GM23338 (cell line): ENCODE data around the gene PTPRN2. TPM values are rescaled to one million over a fixed set of nuclear protein-coding genes. Genes with fewer than 3 reads are reported as not detected.

Source experiments
- ATAC-seq: fragments of 200-7000 bp; cut with Tn5 transposase; 3 replicates; pipeline ENCODE4 v1.9.1; 2020
- DNase-seq: peaks from one replicate; pipeline ENCODE4 v3.0.0-alpha.2; 2015; ENCODE audit warnings: low spot score
- H2AFZ ChIP-seq: fragments of 200-600 bp; sonication (generic); 2 replicates; pipeline ENCODE4 v1.8.0; 2016; ENCODE audit warnings: antibody characterized with exemption, mild to moderate bottlenecking, moderate library complexity
- H3F3A ChIP-seq: fragments of 200-600 bp; sonication (generic); replicated peaks from 2 replicates; pipeline ENCODE4 v1.8.0; 2017; ENCODE audit warnings: antibody characterized with exemption, mixed run types, low read depth
- H3K27ac ChIP-seq: fragments of 200-600 bp; sonication (generic); 2 replicates; pipeline ENCODE4 v1.6.1; 2016; ENCODE audit warnings: low read depth
- H3K27me3 ChIP-seq: fragments of 200-600 bp; sonication (generic); 2 replicates; pipeline ENCODE4 v1.8.0; 2016; ENCODE audit warnings: mild to moderate bottlenecking, mixed run types, moderate library complexity; ENCODE audit not compliant: insufficient read depth
- H3K36me3 ChIP-seq: fragments of 200-600 bp; sonication (generic); 2 replicates; pipeline ENCODE4 v1.8.0; 2016; ENCODE audit warnings: mild to moderate bottlenecking; ENCODE audit not compliant: insufficient read depth
- H3K4me1 ChIP-seq: fragments of 200-600 bp; sonication (generic); 2 replicates; pipeline ENCODE4 v1.8.0; 2016; ENCODE audit warnings: mild to moderate bottlenecking, moderate library complexity; ENCODE audit not compliant: insufficient read depth
- H3K4me2 ChIP-seq: fragments of 200-600 bp; sonication (generic); 2 replicates; pipeline ENCODE4 v1.7.1; 2017; ENCODE audit warnings: mixed run types
- H3K4me3 ChIP-seq: fragments of 200-600 bp; sonication (generic); 2 replicates; pipeline ENCODE4 v1.6.1; 2016; ENCODE audit warnings: mixed run types
- H3K79me2 ChIP-seq: fragments of 200-600 bp; sonication (generic); replicated peaks from 2 replicates; pipeline ENCODE4 v1.8.0; 2017; ENCODE audit warnings: mild to moderate bottlenecking; ENCODE audit not compliant: insufficient read depth
- H3K9me2 ChIP-seq: fragments of 200-600 bp; sonication (generic); 2 replicates; pipeline ENCODE4 v1.8.0; 2017; ENCODE audit not compliant: insufficient read depth
- H4K20me1 ChIP-seq: fragments of 200-600 bp; sonication (generic); replicated peaks from 2 replicates; pipeline ENCODE4 v1.8.0; 2017; ENCODE audit warnings: mild to moderate bottlenecking; ENCODE audit not compliant: insufficient read depth
- H3K27ac Mint-ChIP-seq: 2 replicates; pipeline ENCODE4 v1.8.0; 2020; ENCODE audit warnings: inconsistent platforms, mild to moderate bottlenecking, moderate library complexity, mixed read lengths
- H3K27me3 Mint-ChIP-seq: 3 replicates; pipeline ENCODE4 v1.8.0; 2022; ENCODE audit warnings: low read depth, mild to moderate bottlenecking, moderate library complexity, mixed read lengths, inconsistent platforms; ENCODE audit not compliant: insufficient read depth, poor library complexity
- H3K36me3 Mint-ChIP-seq: 3 replicates; pipeline ENCODE4 v1.8.0; 2021; ENCODE audit warnings: low read depth, mild to moderate bottlenecking, inconsistent platforms, moderate library complexity, mixed read lengths
- H3K4me1 Mint-ChIP-seq: 3 replicates; pipeline ENCODE4 v1.8.0; 2020; ENCODE audit warnings: mild to moderate bottlenecking, inconsistent platforms, mixed read lengths
- H3K4me3 Mint-ChIP-seq: 3 replicates; pipeline ENCODE4 v1.8.0; 2021; ENCODE audit warnings: moderate library complexity, mild to moderate bottlenecking, inconsistent platforms, mixed read lengths
- H3K9me3 Mint-ChIP-seq: 3 replicates; pipeline ENCODE4 v1.8.0; 2020; ENCODE audit warnings: moderate library complexity, mild to moderate bottlenecking, inconsistent platforms, mixed read lengths
- CREB1 ChIP-seq: fragments of 250-450 bp; sonication (Bioruptor Pico); IDR thresholded peaks from 2 replicates; pipeline ENCODE4 v1.5.0; 2020; ENCODE audit warnings: low read depth, mild to moderate bottlenecking, moderate library complexity
- CTCF ChIP-seq, 2 experiments: fragments of 200-600 bp in 1 of 2; sonication (generic) in 1 of 2; conservative IDR thresholded peaks; 2 replicates each; pipeline versions ENCODE4 v1.5.1 to v1.6.1; 2016 to 2017; ENCODE audit warnings: antibody characterized with exemption in 2 of 2, low read depth in 2 of 2, mild to moderate bottlenecking in 2 of 2, moderate library complexity in 1 of 2
- ETS1 ChIP-seq: IDR thresholded peaks from 2 replicates; pipeline ENCODE4 v1.6.1; 2016; ENCODE audit warnings: antibody characterized with exemption
- EZH2 ChIP-seq: fragments of 200-600 bp; sonication (generic); IDR thresholded peaks from one replicate; pipeline ENCODE4 v1.8.0; 2017; ENCODE audit warnings: antibody characterized with exemption, mild to moderate bottlenecking, low read depth; ENCODE audit not compliant: unreplicated experiment
- EZH2phosphoT487 ChIP-seq: fragments of 200-600 bp; sonication (generic); IDR thresholded peaks from one replicate; pipeline ENCODE4 v1.8.1; 2018; ENCODE audit warnings: antibody characterized with exemption; ENCODE audit not compliant: unreplicated experiment
- JUNB ChIP-seq: IDR thresholded peaks from one replicate; pipeline ENCODE4 v1.6.1; 2016; ENCODE audit warnings: antibody characterized with exemption; ENCODE audit not compliant: unreplicated experiment
- NANOG ChIP-seq: IDR thresholded peaks from 2 replicates; pipeline ENCODE4 v1.6.1; 2016; ENCODE audit warnings: antibody characterized with exemption, borderline replicate concordance
- POLR2AphosphoS5 ChIP-seq: IDR thresholded peaks from 2 replicates; pipeline ENCODE4 v1.6.1; 2016; ENCODE audit warnings: antibody characterized with exemption, low read depth
- REST ChIP-seq: IDR thresholded peaks from one replicate; pipeline ENCODE4 v1.6.1; 2018; ENCODE audit warnings: antibody characterized with exemption; ENCODE audit not compliant: unreplicated experiment
- STAT1 ChIP-seq: IDR thresholded peaks from one replicate; pipeline ENCODE4 v1.6.1; 2016; ENCODE audit warnings: antibody characterized with exemption; ENCODE audit not compliant: unreplicated experiment
- ZNF114 ChIP-seq: fragments of 250-450 bp; sonication (Bioruptor Pico); IDR thresholded peaks from 2 replicates; pipeline ENCODE4 v1.5.0; 2020; ENCODE audit warnings: mild to moderate bottlenecking, moderate library complexity
- ZNF331 ChIP-seq: fragments of 250-450 bp; sonication (Bioruptor Pico); IDR thresholded peaks from 2 replicates; pipeline ENCODE4 v1.5.0; 2020; ENCODE audit warnings: low read depth, mild to moderate bottlenecking, moderate library complexity
- ZNF462 ChIP-seq: fragments of 250-450 bp; sonication (Bioruptor Pico); IDR thresholded peaks from 2 replicates; pipeline ENCODE4 v1.5.0; 2020; ENCODE audit warnings: mild to moderate bottlenecking, moderate library complexity
- polyA plus RNA-seq: library from polyadenylated mRNA; unstranded; fragments of >200 nt; fragmentation: Nextera tagmentation; extraction: Ambion mirVana; gene quantifications from 2 replicates; pipeline ENCODE4 v1.2.1, GENCODE V29; 2016
- total RNA-seq: library from RNA; depleted of rRNA; stranded (reverse); fragments of >200 nt; shearing (Covaris generic); gene quantifications from 2 replicates; pipeline ENCODE4 v1.2.3, GENCODE V29; 2014

Gene PTPRN2
- total and polyA plus RNA-seq, 2 experiments from 2014 or later, result 0.87 to 4.0 TPM

GRCh38 chr7:158300427-158300826 lies 287.2 kb downstream of the PTPRN2 start:
- H3K27me3 ChIP-seq, result no peaks in the 10 kb centered on the region
- no peak for TF ChIP-seq ZNF462 (CRISPR knock-in tag)
- no peak for TF ChIP-seq POLR2AphosphoS5
- TF ChIP-seq CREB1 (CRISPR knock-in tag), result no peak
- no peak for TF ChIP-seq EZH2phosphoT487
- no peak for TF ChIP-seq REST
- no peak for TF ChIP-seq NANOG
- no peak for TF ChIP-seq CTCF (conservative IDR thresholded peaks at IDR 0.05; ENCODE audit: low read depth in 2 of 2)
- TF ChIP-seq ZNF331 (CRISPR knock-in tag), result no peak
- TF ChIP-seq JUNB, result no peak
- no peak for TF ChIP-seq EZH2
- no peak for TF ChIP-seq ETS1
- no peak for TF ChIP-seq STAT1
- no peak for TF ChIP-seq ZNF114 (CRISPR knock-in tag)
- Mint-ChIP-seq H3K4me3 (no peak overlapping the region), H3K36me3 (peaks cover 33% of the 10 kb centered on the region), H3K9me3 (peaks cover 97% of the 10 kb centered on the region), H3K27ac (no peak overlapping the region), H3K27me3 (peaks cover 2% of the 10 kb centered on the region), H3K4me1 (no peaks in the 10 kb centered on the region)
- no peaks in the 10 kb centered on the region for H3K4me1 ChIP-seq
- DNase-seq (no peak), ATAC-seq (no peak)
- H3K9me2 ChIP-seq, result no peaks in the 10 kb centered on the region
- H3K4me3 ChIP-seq, result no peak overlapping the region
- H3K79me2 ChIP-seq, result no peaks in the 10 kb centered on the region
- H2AFZ ChIP-seq, result no peak overlapping the region
- no peaks in the 10 kb centered on the region for H3F3A ChIP-seq
- H3K4me2 ChIP-seq, result no peak overlapping the region
- H3K36me3 ChIP-seq, result no peaks in the 10 kb centered on the region
- H3K27ac ChIP-seq, result no peak overlapping the region
- H4K20me1 ChIP-seq, result no peaks in the 10 kb centered on the region
